Stimulated activated CD8-positive, alpha-beta memory T cell treated with anti-CD3 and anti-CD28 coated beads, Interleukin-7, amount 100 ng/mL, for 48 hours (primary cell): ENCODE results near the gene SLC10A3.

Experiments used
- DNase-seq, 2 donors: peaks; one replicate each; pipeline ENCODE4 v3.0.0-alpha.2; 2020; ENCODE audit warnings: low read depth in 1 of 2; ENCODE audit errors: extremely low read depth in 1 of 2

Gene SLC10A3

GRCh38 chrX:154467556-154467955 is 22.9 kb downstream of the SLC10A3 start:
- no peak for DNase-seq

GRCh38 chrX:154466907-154467306 is 23.5 kb downstream of the SLC10A3 start:
- DNase-seq: no peak

- DNase-seq: no peak
These were observed 24.4 kb downstream of the SLC10A3 start for GRCh38 chrX:154466036-154466435.

GRCh38 chrX:154465601-154466000 is 24.8 kb downstream of the SLC10A3 start:
- DNase-seq: no peak

- no peak for DNase-seq
These were observed 25.5 kb downstream of the SLC10A3 start for GRCh38 chrX:154464806-154465365.

GRCh38 chrX:154463611-154464220 is 26.7 kb downstream of the SLC10A3 start:
- DNase-seq: no peak

GRCh38 chrX:154462396-154462795 is 28.0 kb downstream of the SLC10A3 start:
- no peak for DNase-seq

GRCh38 chrX:154460326-154460725 is 30.1 kb downstream of the SLC10A3 start:
- DNase-seq: no peak

GRCh38 chrX:154459832-154460231 is 30.6 kb downstream of the SLC10A3 start:
- DNase-seq: no peak

- DNase-seq: no peak
These were observed 31.3 kb downstream of the SLC10A3 start for GRCh38 chrX:154458954-154459778.

GRCh38 chrX:154458116-154458953 is 32.1 kb downstream of the SLC10A3 start, which contains the start of gene PLXNA3:
Gene PLXNA3 (plus strand): TSS chrX:154458281. CDS start chrX:154460184, 1,903 bp downstream.
- peak in 1 of 2 donors; percentile 28 for DNase-seq

GRCh38 chrX:154457491-154458115 is 32.8 kb downstream of the SLC10A3 start:
- no peak for DNase-seq

- DNase-seq: no peak
These were observed 37.6 kb downstream of the SLC10A3 start for GRCh38 chrX:154452823-154453222.

GRCh38 chrX:154450312-154450711 is 40.1 kb downstream of the SLC10A3 start:
- no peak for DNase-seq

- no peak for DNase-seq
These were observed 40.8 kb downstream of the SLC10A3 start for GRCh38 chrX:154449618-154450017.

GRCh38 chrX:154448484-154448883 is 41.9 kb downstream of the SLC10A3 start:
- no peak for DNase-seq

- no peak for DNase-seq
These were observed 44.0 kb downstream of the SLC10A3 start for GRCh38 chrX:154446430-154446829.

- no peak for DNase-seq
These were observed 44.7 kb downstream of the SLC10A3 start for GRCh38 chrX:154445776-154446175.

- no peak for DNase-seq
These were observed 45.6 kb downstream of the SLC10A3 start for GRCh38 chrX:154444755-154445246.

GRCh38 chrX:154443992-154444754 is 46.3 kb downstream of the SLC10A3 start, which contains the start of gene FAM50A:
Gene FAM50A (plus strand): TSS chrX:154444141. CDS start chrX:154444236, 95 bp downstream.
- DNase-seq: peak in 1 of 2 donors; percentile 55
